PC-9 (cell line): ENCODE data around the gene TH. TPM values are rescaled to one million over a fixed set of nuclear protein-coding genes. Genes with fewer than 3 reads are reported as not detected.

Source experiments
- BruUV-seq: library from RNA; stranded (reverse); fragments of 400-500 nt; replicated peaks from 2 replicates; lab custom pipeline; 2021; lab: Mats Ljungman, UMichigan
- CTCF ChIA-PET: fragments of 300-600 bp; sonication (Branson Sonifier 250); formaldehyde crosslinking; loops from one replicate; lab custom pipeline; 2022; ENCODE audit warnings: antibody characterized with exemption; lab: Charles Lee
- POLR2A ChIA-PET: fragments of 300-600 bp; sonication (Branson Sonifier 250); formaldehyde crosslinking; loops from one replicate; lab custom pipeline; 2022; ENCODE audit warnings: antibody characterized with exemption; ENCODE audit not compliant: unreplicated experiment; lab: Charles Lee
- DNase-seq, 2 experiments: peaks; one replicate each; pipeline versions ENCODE4 v3.0.0 to v3.0.0-alpha.2; 2015 to 2022; ENCODE audit warnings: mixed read lengths in 1 of 2
- H2AFZ ChIP-seq: fragments of 200-600 bp; sonication (generic); 2 replicates; pipeline ENCODE4 v1.8.1; 2017; ENCODE audit warnings: antibody characterized with exemption
- H3F3A ChIP-seq: fragments of 200-600 bp; sonication (generic); 2 replicates; pipeline ENCODE4 v1.8.1; 2017; ENCODE audit warnings: antibody characterized with exemption, mild to moderate bottlenecking, low read depth; ENCODE audit not compliant: insufficient read depth
- H3K27ac ChIP-seq: fragments of 200-600 bp; sonication (generic); 2 replicates; pipeline ENCODE4 v1.6.1; 2016; ENCODE audit warnings: mixed run types
- H3K27me3 ChIP-seq: fragments of 200-600 bp; sonication (generic); 2 replicates; pipeline ENCODE4 v1.6.1; 2016; ENCODE audit warnings: low read depth, mixed run types; ENCODE audit not compliant: insufficient read depth
- H3K36me3 ChIP-seq: fragments of 200-600 bp; sonication (generic); 2 replicates; pipeline ENCODE4 v1.6.1; 2016; ENCODE audit warnings: low read depth, mixed run types
- H3K4me1 ChIP-seq: fragments of 200-600 bp; sonication (generic); replicated peaks from 2 replicates; pipeline ENCODE4 v1.6.1; 2016; ENCODE audit warnings: mixed run types; ENCODE audit not compliant: insufficient read depth
- H3K4me2 ChIP-seq: fragments of 200-600 bp; sonication (generic); 2 replicates; pipeline ENCODE4 v1.6.1; 2017; ENCODE audit warnings: mixed run types
- H3K4me3 ChIP-seq: fragments of 200-600 bp; sonication (generic); 2 replicates; pipeline ENCODE4 v1.6.1; 2016; ENCODE audit warnings: mixed run types
- H3K79me2 ChIP-seq: fragments of 200-600 bp; sonication (generic); 2 replicates; pipeline ENCODE4 v1.6.1; 2017; ENCODE audit warnings: low read depth, mixed run types
- H3K9me2 ChIP-seq: fragments of 200-600 bp; sonication (generic); 2 replicates; pipeline ENCODE4 v1.8.1; 2017; ENCODE audit warnings: mild to moderate bottlenecking; ENCODE audit not compliant: insufficient read depth
- H3K9me3 ChIP-seq: fragments of 200-600 bp; sonication (generic); 2 replicates; pipeline ENCODE4 v1.8.1; 2016; ENCODE audit warnings: low read depth; ENCODE audit not compliant: insufficient read depth
- H4K20me1 ChIP-seq: fragments of 200-600 bp; sonication (generic); 2 replicates; pipeline ENCODE4 v1.8.1; 2017; ENCODE audit not compliant: insufficient read depth
- EZH2 ChIP-seq: fragments of 200-600 bp; sonication (generic); IDR thresholded peaks from 2 replicates; pipeline ENCODE4 v1.8.0; 2017; ENCODE audit warnings: antibody characterized with exemption, low read depth
- intact Hi-C: fragments of 100-400 bp; cut with micrococcal nuclease; formaldehyde crosslinking; loops from one replicate; pipeline ENCODE4 v1.10.0; 2022; ENCODE audit not compliant: unreplicated experiment
- total RNA-seq: library from RNA; stranded (reverse); gene quantifications from 2 replicates; pipeline ENCODE4 v1.2.3, GENCODE V29; 2021
- TF ChIP-seq, protein P1 (sequence below): fragments of 200-600 bp; sonication (generic); conservative IDR thresholded peaks from 2 replicates; pipeline ENCODE4 v1.6.1; 2017; ENCODE audit warnings: mixed run types, antibody characterized with exemption, mild to moderate bottlenecking, moderate library complexity

TH gene
- total RNA-seq, 1 experiment from 2014 or later = 2.2 TPM

GRCh38 chr11:2172676-2173075, 1.1 kb upstream of the TH start:
- Histone ChIP-seq H3K27me3 (no peaks in the 10 kb centered on the region), H2AFZ (no peak overlapping the region), H3F3A (peaks cover 16% of the 10 kb centered on the region; the same call in 1 of the 2 replicates), H3K4me1 (peaks cover 45% of the 10 kb centered on the region), H4K20me1 (no peaks in the 10 kb centered on the region), H3K27ac (no peak overlapping the region), H3K9me3 (no peaks in the 10 kb centered on the region), H3K4me3 (no peak overlapping the region), H3K9me2 (no peaks in the 10 kb centered on the region), H3K36me3 (no peaks in the 10 kb centered on the region), H3K79me2 (no peaks in the 10 kb centered on the region), H3K4me2 (no peak overlapping the region)
- ChIA-PET POLR2A (no interaction called here), CTCF (no interaction called here)
- TF ChIP-seq, protein P1, sequence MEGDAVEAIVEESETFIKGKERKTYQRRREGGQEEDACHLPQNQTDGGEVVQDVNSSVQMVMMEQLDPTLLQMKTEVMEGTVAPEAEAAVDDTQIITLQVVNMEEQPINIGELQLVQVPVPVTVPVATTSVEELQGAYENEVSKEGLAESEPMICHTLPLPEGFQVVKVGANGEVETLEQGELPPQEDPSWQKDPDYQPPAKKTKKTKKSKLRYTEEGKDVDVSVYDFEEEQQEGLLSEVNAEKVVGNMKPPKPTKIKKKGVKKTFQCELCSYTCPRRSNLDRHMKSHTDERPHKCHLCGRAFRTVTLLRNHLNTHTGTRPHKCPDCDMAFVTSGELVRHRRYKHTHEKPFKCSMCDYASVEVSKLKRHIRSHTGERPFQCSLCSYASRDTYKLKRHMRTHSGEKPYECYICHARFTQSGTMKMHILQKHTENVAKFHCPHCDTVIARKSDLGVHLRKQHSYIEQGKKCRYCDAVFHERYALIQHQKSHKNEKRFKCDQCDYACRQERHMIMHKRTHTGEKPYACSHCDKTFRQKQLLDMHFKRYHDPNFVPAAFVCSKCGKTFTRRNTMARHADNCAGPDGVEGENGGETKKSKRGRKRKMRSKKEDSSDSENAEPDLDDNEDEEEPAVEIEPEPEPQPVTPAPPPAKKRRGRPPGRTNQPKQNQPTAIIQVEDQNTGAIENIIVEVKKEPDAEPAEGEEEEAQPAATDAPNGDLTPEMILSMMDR = no peak
- no peak for TF ChIP-seq EZH2
- no TSS peak for BruUV-seq
- intact Hi-C loops = no loop called here
- no peak for DNase-seq

DNA sequence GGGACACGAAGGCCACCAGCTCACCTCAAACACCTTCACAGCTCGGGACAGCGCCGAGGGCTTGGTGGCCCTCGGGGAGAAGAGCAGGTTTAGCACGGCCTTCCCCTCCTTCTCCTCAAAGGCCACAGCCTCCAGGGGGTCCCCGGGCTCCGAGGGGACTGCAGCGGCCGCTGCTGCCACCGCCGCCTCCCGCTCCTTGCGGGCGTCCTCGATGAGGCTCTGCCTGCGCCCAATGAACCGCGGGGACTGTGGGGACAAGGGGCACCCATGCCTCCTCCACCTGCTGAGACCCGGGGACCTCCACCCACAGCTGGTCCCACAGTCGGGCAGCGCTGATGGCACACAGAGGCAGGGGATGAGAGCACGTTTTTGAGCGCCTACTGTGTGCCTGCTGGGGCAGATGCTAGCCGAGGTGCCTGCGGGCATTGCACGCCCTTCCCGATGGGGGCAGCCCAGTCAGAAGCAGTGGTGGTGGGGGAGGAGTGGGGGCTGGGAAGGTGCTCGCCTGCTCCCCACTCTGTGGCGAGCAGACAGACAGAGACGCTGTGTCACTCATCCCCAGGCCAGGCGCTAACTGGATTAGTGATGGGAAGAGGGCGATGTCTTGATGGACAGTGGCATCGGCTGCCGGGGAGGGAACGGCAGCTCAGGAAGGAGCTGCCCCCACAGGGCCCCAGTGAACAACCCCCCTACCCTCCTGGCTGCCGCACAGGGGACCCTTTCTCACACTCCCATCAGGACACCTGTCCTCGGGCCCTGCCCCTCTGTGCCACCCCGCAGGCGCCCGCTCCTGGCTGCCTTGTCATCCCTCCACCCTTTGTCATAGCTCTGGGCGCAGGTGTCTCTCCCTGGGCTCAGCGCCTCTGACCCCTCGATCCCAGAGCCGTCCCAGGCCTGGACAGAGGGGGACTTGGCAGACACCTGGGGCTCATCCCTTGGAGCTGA, 1.7 kb downstream of the TH start:
- H3K27ac ChIP-seq = peak overlapping the region; percentile 97
- H3K4me1 ChIP-seq = peaks cover 42% of the 10 kb centered on the region
- H4K20me1 ChIP-seq = no peaks in the 10 kb centered on the region
- no peaks in the 10 kb centered on the region for H3K9me2 ChIP-seq
- ChIA-PET POLR2A (interaction anchor here (0.5 to 0.7 kb wide), 4 partner anchors 9 to 339 kb away, joined by 3 to 6 read pairs (median 4); no protein-coding TSS in a partner anchor), CTCF (interaction anchor here (0.6 to 1.2 kb wide), 3 partner anchors 23 to 231 kb away, joined by 3 to 8 read pairs (median 4); partner anchors contain the start of gene TSSC4)
- H3K4me2 ChIP-seq = peak overlapping the region; percentile 72
- no peaks in the 10 kb centered on the region for H3K36me3 ChIP-seq
- no peak for DNase-seq
- no peak for TF ChIP-seq EZH2
- TF ChIP-seq, protein P1 = no peak
- H3K4me3 ChIP-seq = no peak overlapping the region; the same call in 1 of the 2 replicates
- peak overlapping the region; percentile 55; the same call in 1 of the 2 replicates for H2AFZ ChIP-seq
- H3K9me3 ChIP-seq = no peaks in the 10 kb centered on the region
- H3F3A ChIP-seq = peaks cover 11% of the 10 kb centered on the region; the same call in 1 of the 2 replicates
- intact Hi-C loops = loop anchor here (1.0 to 10.0 kb wide), 3 partner anchors 25 to 247 kb away; no protein-coding TSS in a partner anchor
- no TSS peak for BruUV-seq
- no peaks in the 10 kb centered on the region for H3K79me2 ChIP-seq
- H3K27me3 ChIP-seq = no peaks in the 10 kb centered on the region

DNA sequence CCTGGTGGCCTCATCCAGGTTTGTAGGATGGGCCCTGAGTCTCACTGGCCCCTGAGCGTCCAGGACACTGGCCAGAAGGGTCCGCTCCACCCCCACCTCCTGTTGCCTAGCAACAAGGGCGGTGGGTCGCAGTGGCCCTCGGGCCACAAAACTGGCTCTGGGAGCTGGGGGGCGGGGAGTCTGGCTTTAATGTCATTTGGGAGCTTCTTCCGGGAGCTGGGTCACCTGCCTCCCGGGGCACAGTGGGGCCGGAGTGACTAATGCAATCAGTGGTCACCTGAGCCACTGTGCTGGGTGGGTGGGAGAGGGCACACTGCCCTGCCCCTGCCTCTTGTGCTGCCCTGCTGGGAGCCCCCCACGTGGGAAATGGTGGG, 2.6 kb downstream of the TH start:
- peak overlapping the region; percentile 33; the same call in 1 of the 2 replicates for H3K4me3 ChIP-seq
- no peaks in the 10 kb centered on the region for H3K9me3 ChIP-seq
- H3K9me2 ChIP-seq = no peaks in the 10 kb centered on the region
- POLR2A ChIA-PET = interaction anchor here (0.5 to 0.7 kb wide), 4 partner anchors 10 to 338 kb away, joined by 3 to 6 read pairs (median 4); no protein-coding TSS in a partner anchor
- intact Hi-C loops = loop anchor here (1.0 to 10.0 kb wide), 3 partner anchors 26 to 248 kb away; no protein-coding TSS in a partner anchor
- TF ChIP-seq EZH2 = no peak
- TF ChIP-seq, protein P1 = no peak
- peaks cover 11% of the 10 kb centered on the region; the same call in 1 of the 2 replicates for H3F3A ChIP-seq
- CTCF ChIA-PET = interaction anchor here (0.7 kb wide), 1 partner anchor 231 kb away, joined by 4 read pairs; the partner anchor contains the start of gene TSSC4
- no peaks in the 10 kb centered on the region for H4K20me1 ChIP-seq
- peak overlapping the region; percentile 97 for H3K27ac ChIP-seq
- H3K4me1 ChIP-seq = peaks cover 42% of the 10 kb centered on the region
- H3K36me3 ChIP-seq = no peaks in the 10 kb centered on the region
- H3K27me3 ChIP-seq = no peaks in the 10 kb centered on the region
- H2AFZ ChIP-seq = peak overlapping the region; percentile 55; the same call in 1 of the 2 replicates
- H3K4me2 ChIP-seq = peak overlapping the region; percentile 72
- H3K79me2 ChIP-seq = no peaks in the 10 kb centered on the region
- peak; percentile 79 to 81 for DNase-seq
- no TSS peak for BruUV-seq
